ENCODE results near the gene TUBB2A.

DNA sequence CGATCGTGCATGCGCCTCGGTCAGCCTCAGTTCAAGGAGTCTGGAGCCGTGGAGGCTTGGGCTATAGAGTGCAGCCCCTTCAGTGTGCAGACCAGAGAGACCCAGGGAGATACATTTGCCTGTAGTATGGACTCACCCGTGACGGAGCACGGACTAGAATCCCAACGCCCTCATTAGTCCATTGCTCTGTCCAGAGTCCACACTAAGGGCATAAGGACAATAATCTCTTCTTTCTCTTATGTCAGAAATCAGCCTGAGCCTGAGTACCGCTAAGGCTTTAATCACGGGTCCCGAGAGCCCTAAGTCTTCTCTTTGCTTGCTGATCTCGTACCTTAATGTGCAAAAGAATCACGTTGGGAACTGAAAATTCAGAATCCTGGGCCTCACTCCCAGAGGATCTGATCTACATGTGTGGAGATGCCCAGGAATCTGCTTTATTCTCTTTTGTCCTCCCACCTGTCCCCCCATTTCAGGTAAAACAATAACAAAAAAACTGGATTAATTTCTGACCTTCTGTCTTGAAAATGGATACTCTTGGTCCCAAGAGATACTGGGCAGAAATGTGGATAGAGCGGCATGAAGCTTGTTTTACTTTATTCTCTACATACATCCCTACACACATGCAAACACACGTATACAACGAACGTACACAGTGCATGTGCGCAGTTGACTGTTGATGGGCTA is 38.2 kb downstream of the TUBB2A start:
- TF ChIP-seq CTCF (IDR thresholded peaks at IDR 0.05): no peak
- TF ChIP-seq ZFX (IDR thresholded peaks at IDR 0.05; ENCODE audit: borderline replicate concordance): no peak

Data from 22Rv1 (cell line).